Loucy (cell line): ENCODE data around the gene ZNF511.

Source experiments
- EZH2phosphoT487 ChIP-seq: fragments of 200-600 bp; IDR thresholded peaks from 2 replicates; pipeline ENCODE4 v1.6.1; 2018; ENCODE audit warnings: antibody characterized with exemption, mild to moderate bottlenecking, moderate library complexity, borderline replicate concordance
- TF ChIP-seq, protein P1 (sequence below): fragments of 200-600 bp; sonication (generic); conservative IDR thresholded peaks from 2 replicates; pipeline ENCODE4 v1.5.1; 2014; ENCODE audit warnings: mild to moderate bottlenecking, antibody characterized with exemption, low read length

GRCh38 chr10:133274751-133275683, 33.7 kb upstream of the ZNF511 start:
- TF ChIP-seq, protein P1, sequence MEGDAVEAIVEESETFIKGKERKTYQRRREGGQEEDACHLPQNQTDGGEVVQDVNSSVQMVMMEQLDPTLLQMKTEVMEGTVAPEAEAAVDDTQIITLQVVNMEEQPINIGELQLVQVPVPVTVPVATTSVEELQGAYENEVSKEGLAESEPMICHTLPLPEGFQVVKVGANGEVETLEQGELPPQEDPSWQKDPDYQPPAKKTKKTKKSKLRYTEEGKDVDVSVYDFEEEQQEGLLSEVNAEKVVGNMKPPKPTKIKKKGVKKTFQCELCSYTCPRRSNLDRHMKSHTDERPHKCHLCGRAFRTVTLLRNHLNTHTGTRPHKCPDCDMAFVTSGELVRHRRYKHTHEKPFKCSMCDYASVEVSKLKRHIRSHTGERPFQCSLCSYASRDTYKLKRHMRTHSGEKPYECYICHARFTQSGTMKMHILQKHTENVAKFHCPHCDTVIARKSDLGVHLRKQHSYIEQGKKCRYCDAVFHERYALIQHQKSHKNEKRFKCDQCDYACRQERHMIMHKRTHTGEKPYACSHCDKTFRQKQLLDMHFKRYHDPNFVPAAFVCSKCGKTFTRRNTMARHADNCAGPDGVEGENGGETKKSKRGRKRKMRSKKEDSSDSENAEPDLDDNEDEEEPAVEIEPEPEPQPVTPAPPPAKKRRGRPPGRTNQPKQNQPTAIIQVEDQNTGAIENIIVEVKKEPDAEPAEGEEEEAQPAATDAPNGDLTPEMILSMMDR = no peak
- no peak for TF ChIP-seq EZH2phosphoT487
